T47D (cell line): ENCODE data around the gene EDEM2.
A peak's percentile ranks its signal among the peaks of the same experiment; 100 is the strongest.
"Not testable (repeated sequence)": the region's sequence is repeated elsewhere in the genome, so short reads cannot be mapped to it uniquely, and the experiment has no call there.

Source experiments
- DNase-seq, 2 experiments: peaks; one replicate each; pipeline versions ENCODE4 v3.0.0 to v3.0.0-alpha.2; 2011 to 2012; ENCODE audit warnings: low read depth in 1 of 2, low spot score in 1 of 2
- JUND ChIP-seq: IDR thresholded peaks from 2 replicates; pipeline ENCODE4 v1.6.1; 2012; ENCODE audit warnings: low read depth
- in situ Hi-C: cut with HindIII; loops from 2 replicates; pipeline ENCODE4 v1.10.0; 2016; ENCODE audit warnings: low sequenced_read_pairs, low pct_unique_long_range_greater_than_20kb

The EDEM2 gene

DNA sequence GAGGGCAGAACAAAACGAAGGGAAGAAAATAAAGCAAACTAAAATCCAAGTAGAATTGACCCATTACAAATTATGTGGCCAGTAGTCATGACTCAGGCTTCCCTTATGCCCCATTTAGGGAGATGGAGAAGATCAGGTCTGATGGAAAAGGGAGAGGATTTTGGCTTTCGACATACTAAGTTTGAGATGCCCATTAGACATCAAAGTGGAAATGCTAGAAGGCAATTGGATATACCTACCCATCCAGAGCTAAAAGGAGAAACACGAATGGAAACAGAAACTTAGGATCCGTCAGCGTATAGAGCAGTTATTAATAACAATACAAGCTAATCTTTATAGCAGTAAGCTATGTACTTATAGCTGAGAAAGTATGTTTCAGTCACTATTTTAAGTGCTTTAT is 59.3 kb downstream of the EDEM2 start:
- no peak for DNase-seq
- in situ Hi-C loops = no loop called here
- no peak for TF ChIP-seq JUND

DNA sequence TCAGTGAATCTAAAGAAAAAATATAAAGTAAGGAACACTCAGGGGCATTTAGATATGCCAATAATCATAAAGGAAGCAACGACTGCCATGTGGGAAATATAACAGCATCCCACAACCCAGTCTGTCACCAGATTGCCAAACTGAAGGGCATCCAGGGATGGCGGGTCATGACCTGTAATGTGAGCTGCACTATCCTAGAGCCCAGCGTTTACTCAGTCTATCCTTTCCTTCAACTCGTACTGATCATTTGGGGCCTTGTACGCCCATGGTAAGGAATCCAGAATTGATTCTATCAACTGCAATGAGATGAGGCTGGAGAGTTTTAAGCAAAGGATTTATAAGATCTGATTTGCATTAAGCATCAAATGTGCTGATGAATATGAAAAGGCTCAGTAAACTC is 59.8 kb downstream of the EDEM2 start:
- TF ChIP-seq JUND = no peak
- DNase-seq = no peak
- in situ Hi-C loops = no loop called here

DNA sequence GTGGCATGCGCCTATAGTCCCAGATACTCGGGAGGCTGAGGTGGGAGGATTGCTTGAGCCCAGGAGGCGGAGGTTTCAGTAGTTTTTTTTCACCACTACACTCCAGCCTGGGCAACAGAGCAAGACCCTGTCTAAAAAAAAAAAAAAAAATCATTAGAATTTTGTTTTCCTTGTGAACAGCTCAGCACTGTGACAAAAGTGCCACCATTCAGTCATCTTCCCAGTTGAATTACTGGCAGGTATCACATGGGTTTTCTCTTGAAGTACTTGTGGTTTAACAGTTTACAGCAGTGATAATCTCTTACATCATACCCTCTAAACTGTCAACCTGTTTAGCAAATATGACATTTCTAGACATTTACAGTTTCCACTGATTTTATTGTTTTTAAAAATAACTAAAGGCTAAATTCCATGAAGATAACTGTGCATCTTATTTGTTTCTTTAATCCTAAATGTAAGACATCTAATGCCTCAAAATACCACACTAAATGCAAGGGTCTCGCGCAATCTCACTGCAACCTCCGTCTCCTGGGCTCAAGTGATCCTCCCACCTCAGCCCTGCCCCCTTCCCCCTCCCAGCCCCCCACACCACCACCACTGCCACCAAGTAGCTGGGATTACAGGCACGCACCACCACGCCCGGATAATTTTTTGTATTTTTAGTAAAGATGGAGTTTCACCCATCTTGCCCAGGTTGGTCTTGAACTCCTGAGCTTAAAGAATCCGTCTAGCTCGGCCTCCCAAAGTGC is 61.5 kb downstream of the EDEM2 start:
- TF ChIP-seq JUND = no peak
- no peak for DNase-seq
- in situ Hi-C loops = no loop called here

DNA sequence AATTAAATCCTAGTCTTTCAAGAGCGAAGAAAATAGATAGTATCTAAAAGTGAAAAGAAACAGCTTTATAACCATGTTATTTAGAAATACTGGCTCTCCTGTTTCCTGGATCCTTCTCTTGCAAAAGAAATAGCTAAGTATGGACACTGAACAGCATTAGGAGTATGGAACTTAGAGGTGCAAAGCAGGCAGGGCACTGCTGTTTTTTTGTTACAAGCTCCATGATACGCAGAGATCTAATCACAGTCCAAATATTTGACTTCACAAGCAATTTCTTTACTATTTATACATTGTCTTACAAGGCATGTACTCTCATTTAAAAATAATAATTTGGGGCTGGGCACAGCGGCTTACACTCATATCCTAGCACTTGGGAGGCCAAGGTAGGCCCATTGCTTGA is 62.1 kb downstream of the EDEM2 start:
- DNase-seq = peak in 1 of 2 experiments; percentile 29
- in situ Hi-C loops = no loop called here
- TF ChIP-seq JUND = no peak

DNA sequence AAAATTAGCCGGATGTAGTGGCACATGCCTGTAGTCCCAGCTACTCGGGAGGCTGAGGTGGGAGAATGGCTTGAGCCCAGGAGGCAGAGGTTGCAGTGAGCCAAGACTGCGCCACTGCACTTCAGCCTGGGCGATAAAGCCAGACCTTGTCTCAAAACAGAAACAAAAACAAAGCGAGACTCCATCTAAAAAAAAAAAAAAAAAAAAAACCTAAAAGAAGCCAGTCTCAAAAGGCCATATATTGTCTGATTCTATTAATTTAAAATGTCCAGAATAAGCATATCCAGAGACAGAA is 66.8 kb downstream of the EDEM2 start:
- in situ Hi-C loops = not testable (repeated sequence)

DNA sequence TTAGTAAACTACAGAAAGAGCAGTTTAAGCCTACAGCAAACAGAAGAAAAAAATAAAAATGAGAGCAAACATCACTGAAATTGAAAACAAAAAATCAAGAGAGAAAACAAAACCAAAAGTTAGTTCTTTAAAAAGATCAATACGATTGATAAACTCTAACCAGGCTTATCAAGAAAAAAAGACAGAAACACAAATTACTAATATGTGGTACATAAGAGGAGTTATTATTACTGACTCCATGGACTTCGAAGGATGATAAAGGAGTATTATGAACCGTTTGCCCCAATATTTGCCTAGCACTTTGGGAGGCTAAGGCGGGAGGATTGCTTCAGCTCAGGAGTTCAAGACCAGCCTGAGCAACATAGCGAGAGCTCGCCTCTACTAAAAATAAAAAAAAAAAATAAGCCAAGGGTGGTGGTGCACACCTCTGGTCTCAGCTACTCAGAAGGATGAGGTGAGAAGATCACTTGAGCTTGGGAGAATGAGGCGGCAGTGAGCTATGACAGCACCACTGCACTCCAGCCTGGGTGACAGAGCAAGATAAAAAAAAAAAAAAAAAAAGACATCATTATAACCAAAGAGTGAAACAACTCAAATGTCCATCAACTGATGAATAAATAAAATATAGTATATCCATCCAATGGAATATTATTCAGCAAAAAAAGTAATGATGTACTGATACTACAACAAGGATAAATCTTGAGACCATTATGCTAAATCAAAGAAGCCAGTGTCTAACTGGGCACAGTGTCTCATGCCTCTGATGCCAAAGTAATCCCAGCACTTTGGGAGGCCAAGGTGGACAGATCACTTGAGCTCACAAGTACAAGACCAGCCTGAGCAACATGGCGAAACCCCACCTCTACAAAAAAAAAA is 67.4 kb downstream of the EDEM2 start:
- no peak for DNase-seq
- no peak for TF ChIP-seq JUND
- in situ Hi-C loops = no loop called here

More for the DNA sequence above, 66.8 kb downstream of the EDEM2 start:
- not testable (repeated sequence) for DNase-seq

DNA sequence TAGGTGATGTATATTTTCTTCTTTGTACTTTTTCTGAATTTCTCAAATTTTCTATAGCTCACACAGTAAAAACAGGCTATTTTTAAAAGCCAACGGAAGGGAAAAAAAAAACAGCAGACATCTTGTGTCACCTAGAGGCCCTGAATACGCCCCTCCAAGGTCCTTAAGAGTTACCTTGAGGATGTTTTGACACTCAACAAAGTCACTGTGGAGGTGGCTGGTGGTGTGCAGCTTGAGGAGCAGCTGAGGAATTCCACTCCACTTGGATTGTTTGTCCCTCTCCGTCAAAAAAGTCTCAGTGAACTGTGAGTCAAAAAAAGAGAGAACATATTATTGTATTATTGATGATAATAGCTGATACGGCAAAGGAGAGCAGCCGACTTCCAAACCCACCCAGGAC is 69.3 kb downstream of the EDEM2 start:
- TF ChIP-seq JUND = no peak
- DNase-seq = no peak
- in situ Hi-C loops = no loop called here

DNA sequence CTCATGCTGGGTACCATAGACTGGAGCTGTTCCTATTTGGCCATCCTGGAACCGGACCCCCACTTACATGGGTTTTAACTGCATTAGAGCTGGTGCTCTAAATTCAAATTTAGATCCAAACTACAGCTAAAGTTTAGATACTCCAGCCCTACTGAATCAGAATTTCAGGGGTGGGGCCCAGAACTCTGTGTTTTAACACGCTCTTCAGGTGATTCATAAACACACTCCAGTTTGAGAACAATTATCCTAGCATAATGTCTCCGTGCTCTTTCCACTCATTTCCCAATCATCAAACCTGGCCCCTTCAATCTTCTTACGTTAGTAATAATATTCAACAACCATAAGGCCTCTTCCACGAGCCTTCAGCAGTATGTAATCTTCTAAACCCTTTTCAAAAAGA is 69.8 kb downstream of the EDEM2 start:
- no peak for DNase-seq
- in situ Hi-C loops = no loop called here
- TF ChIP-seq JUND = no peak

DNA sequence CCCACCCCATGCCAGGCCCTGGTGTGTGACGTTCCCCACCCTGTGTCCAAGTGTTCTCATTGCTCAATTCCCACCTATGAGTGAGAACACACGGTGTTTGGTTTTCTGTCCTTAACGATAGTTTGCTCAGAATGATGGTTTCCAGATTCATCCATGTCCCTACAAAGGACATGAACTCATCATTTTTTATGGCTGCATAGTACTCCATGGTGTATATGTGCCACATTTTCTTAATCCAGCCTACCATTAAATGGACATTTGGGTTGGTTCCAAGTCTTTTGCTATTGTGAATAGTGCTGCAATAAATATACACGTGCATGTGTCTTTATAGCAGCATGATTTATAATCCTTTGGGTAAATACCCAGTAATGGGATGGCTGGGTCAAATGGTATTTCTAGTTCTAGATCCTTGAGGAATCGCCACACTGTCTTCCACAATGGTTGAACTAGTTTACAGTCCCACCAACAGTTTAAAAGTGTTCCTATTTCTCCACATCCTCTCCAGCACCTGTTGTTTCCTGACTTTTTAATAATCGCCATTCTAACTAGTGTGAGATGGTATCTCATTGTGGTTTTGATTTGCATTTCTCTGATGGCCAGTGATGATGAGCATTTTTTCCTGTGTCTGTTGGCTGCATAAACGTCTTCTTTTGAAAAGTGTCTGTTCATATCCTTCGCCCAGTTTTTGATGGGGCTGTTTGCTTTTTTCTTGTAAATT is 75.5 kb downstream of the EDEM2 start:
- in situ Hi-C loops, DNase-seq: not testable (repeated sequence)

DNA sequence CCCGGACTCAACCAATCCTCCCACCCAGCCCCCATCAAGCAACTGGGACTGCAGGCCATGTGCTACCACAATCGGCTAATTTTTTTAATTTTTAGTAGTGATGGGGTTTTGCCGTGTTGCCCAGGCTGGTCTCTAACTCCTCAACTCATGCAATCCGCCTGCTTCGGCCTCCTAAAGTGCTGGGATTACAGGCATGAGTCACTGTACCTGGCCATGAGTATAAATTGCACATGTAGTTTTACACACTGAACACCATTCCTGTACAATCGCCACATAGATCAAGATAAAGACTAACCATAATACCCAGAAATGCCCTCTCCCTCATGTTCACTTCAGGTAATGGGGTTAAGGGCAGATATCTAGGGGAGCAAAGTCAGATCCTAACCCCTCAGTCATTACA is 80.9 kb downstream of the EDEM2 start:
- in situ Hi-C loops = no loop called here
- TF ChIP-seq JUND = no peak
- DNase-seq = no peak
